DOHH2 (cell line): ENCODE measurements around the gene PDE4B.

Source experiments
- H3F3A ChIP-seq: fragments of 200-600 bp; sonication (generic), shearing (Covaris generic); 2 replicates; pipeline ENCODE4 v1.6.0; 2016; ENCODE audit warnings: antibody characterized with exemption, mild to moderate bottlenecking; ENCODE audit not compliant: control insufficient read depth, insufficient read depth
- H3K27ac ChIP-seq: fragments of 200-600 bp; sonication (generic); 2 replicates; pipeline ENCODE4 v1.5.1; 2014; ENCODE audit warnings: low read depth, mild to moderate bottlenecking, low read length, moderate library complexity
- H3K27me3 ChIP-seq: fragments of 200-600 bp; sonication (generic); 2 replicates; pipeline ENCODE4 v1.6.1; 2014; ENCODE audit warnings: mild to moderate bottlenecking, low read length, mixed read lengths; ENCODE audit not compliant: control insufficient read depth
- H3K36me3 ChIP-seq: fragments of 200-600 bp; sonication (generic); 2 replicates; pipeline ENCODE4 v1.6.1; 2014; ENCODE audit warnings: mild to moderate bottlenecking, low read length, moderate library complexity, mixed read lengths; ENCODE audit not compliant: control insufficient read depth
- H3K4me1 ChIP-seq: fragments of 200-600 bp; sonication (generic); 2 replicates; pipeline ENCODE4 v1.6.1; 2014; ENCODE audit warnings: mild to moderate bottlenecking, low read length, mixed read lengths; ENCODE audit not compliant: control insufficient read depth
- H3K4me2 ChIP-seq: fragments of 200-600 bp; sonication (generic); 2 replicates; pipeline ENCODE4 v1.6.0; 2014; ENCODE audit warnings: mild to moderate bottlenecking, low read length, moderate library complexity
- H3K4me3 ChIP-seq: fragments of 200-600 bp; sonication (generic); 2 replicates; pipeline ENCODE4 v1.5.1; 2014; ENCODE audit warnings: mild to moderate bottlenecking, low read length, mixed read lengths
- H3K79me2 ChIP-seq: fragments of 200-600 bp; sonication (generic); 2 replicates; pipeline ENCODE4 v1.6.1; 2014; ENCODE audit warnings: mild to moderate bottlenecking, low read length, mixed read lengths; ENCODE audit not compliant: control insufficient read depth
- H3K9me2 ChIP-seq: fragments of 200-600 bp; sonication (generic); replicated peaks from 2 replicates; pipeline ENCODE4 v1.6.1; 2014; ENCODE audit warnings: mild to moderate bottlenecking, low read length, mixed read lengths; ENCODE audit not compliant: control insufficient read depth
- H3K9me3 ChIP-seq: fragments of 200-600 bp; sonication (generic); 2 replicates; pipeline ENCODE4 v1.6.1; 2014; ENCODE audit warnings: antibody characterized with exemption, low read length, mixed read lengths; ENCODE audit not compliant: control insufficient read depth, insufficient read depth
- H4K20me1 ChIP-seq: fragments of 200-600 bp; sonication (generic); 2 replicates; pipeline ENCODE4 v1.6.0; 2014; ENCODE audit warnings: low read depth, mild to moderate bottlenecking, antibody characterized with exemption, low read length, moderate library complexity; ENCODE audit not compliant: control insufficient read depth, insufficient read depth
- CTCF ChIP-seq: fragments of 200-600 bp; sonication (generic); IDR thresholded peaks from one replicate; pipeline ENCODE4 v1.5.1; 2014; ENCODE audit warnings: antibody characterized with exemption, mild to moderate bottlenecking, low read depth, low read length; ENCODE audit not compliant: poor library complexity, severe bottlenecking
- EZH2phosphoT487 ChIP-seq: fragments of 200-600 bp; sonication (generic); IDR thresholded peaks from 2 replicates; pipeline ENCODE4 v1.6.1; 2017; ENCODE audit warnings: borderline replicate concordance, mild to moderate bottlenecking, antibody characterized with exemption, low read length, moderate library complexity, mixed read lengths

The PDE4B gene

DNA sequence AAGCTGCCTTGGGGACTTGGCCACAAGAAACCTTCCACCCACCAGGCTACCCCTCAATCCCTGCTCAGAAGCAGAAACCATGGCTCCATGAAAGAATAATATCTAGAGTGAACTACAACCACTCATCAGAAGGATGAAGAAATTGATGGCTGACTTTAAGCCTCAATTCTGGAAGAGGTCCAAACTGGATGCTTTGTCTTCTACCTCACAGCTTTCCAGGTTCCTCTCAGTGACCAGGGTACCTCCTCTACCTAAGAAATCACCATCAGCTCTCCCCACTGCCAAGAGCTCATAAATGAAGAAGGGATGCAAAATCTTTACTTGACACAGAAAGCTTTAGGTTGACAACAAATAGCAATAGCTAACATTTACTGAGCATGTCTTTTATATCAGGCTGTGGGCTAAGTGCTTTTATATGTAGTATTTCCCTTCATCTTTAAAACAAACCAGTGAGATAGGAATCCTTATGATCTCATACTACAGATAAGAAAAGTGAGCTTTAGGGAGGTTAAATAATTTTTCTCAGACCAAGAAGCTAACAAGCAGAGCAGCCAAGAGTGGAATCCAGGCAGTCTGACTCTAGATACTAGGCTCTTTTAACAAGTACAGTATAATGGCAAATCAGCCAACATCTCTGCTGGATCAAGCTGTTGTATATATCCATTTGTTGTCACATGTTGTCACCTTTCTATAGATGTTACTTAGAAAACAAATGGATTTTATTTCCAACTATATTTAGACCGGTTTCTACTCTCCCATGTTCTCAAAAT, 498.3 kb downstream of the PDE4B start:
- Histone ChIP-seq H3K4me1 (peaks cover 6% of the 10 kb centered on the region; the same call in 1 of the 2 replicates), H3K36me3 (no peaks in the 10 kb centered on the region), H3K4me2 (no peak overlapping the region), H3K4me3 (no peak overlapping the region), H3K79me2 (no peaks in the 10 kb centered on the region), H3K27ac (no peak overlapping the region), H3K9me3 (no peaks in the 10 kb centered on the region), H3F3A (no peaks in the 10 kb centered on the region), H3K9me2 (no peaks in the 10 kb centered on the region), H4K20me1 (no peaks in the 10 kb centered on the region), H3K27me3 (no peaks in the 10 kb centered on the region)
- TF ChIP-seq CTCF (no peak), EZH2phosphoT487 (no peak)

DNA sequence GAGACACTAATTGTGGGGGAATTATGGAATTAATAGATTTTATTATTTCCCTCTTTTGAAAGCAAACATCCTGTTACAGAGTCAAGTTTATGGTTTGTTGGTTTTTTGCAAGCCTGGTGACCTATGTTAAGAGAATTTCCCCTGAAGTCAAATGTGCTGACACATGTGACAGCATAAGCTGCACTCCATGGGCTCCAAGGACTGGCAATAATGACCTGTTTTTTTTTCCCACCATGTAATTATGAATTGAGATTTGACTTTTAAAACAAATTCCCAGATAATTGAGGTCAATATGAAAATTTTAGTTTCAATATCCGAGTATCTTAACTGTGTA, 498.8 kb downstream of the PDE4B start:
- Histone ChIP-seq H3K36me3 (no peaks in the 10 kb centered on the region), H3K4me3 (no peak overlapping the region), H3K4me2 (no peak overlapping the region), H3K79me2 (no peaks in the 10 kb centered on the region), H3K27ac (no peak overlapping the region), H3K9me2 (no peaks in the 10 kb centered on the region), H4K20me1 (no peaks in the 10 kb centered on the region), H3K4me1 (peaks cover 6% of the 10 kb centered on the region; the same call in 1 of the 2 replicates), H3F3A (no peaks in the 10 kb centered on the region), H3K27me3 (no peaks in the 10 kb centered on the region), H3K9me3 (no peaks in the 10 kb centered on the region)
- TF ChIP-seq EZH2phosphoT487 = no peak
- TF ChIP-seq CTCF = no peak

DNA sequence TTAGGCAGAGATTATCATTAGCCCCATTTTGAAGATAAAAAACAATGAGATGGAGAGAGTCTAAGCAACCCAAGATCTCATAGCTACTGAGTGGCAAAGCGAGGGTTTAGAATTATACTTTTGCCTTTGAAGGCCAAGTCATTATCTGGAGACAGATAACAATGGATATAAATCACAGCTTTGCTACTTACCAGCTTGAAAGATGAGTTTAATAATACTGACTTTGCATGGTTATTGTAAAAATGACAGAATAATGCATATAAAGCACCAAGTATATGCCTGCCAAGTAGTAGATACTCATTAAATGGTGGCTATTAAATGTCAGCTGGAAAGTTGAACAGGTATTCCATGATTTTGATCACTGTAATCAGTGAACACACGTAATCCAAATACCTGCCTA, 499.6 kb downstream of the PDE4B start:
- no peak overlapping the region for H3K27ac ChIP-seq
- H3F3A ChIP-seq = no peaks in the 10 kb centered on the region
- H3K9me3 ChIP-seq = no peaks in the 10 kb centered on the region
- H3K4me3 ChIP-seq = no peak overlapping the region
- TF ChIP-seq EZH2phosphoT487 = no peak
- TF ChIP-seq CTCF = no peak
- H3K4me1 ChIP-seq = peaks cover 6% of the 10 kb centered on the region; the same call in 1 of the 2 replicates
- no peaks in the 10 kb centered on the region for H3K27me3 ChIP-seq
- H3K36me3 ChIP-seq = no peaks in the 10 kb centered on the region
- H3K79me2 ChIP-seq = no peaks in the 10 kb centered on the region
- H3K4me2 ChIP-seq = no peak overlapping the region
- no peaks in the 10 kb centered on the region for H3K9me2 ChIP-seq
- no peaks in the 10 kb centered on the region for H4K20me1 ChIP-seq
